ENCODE measurements around the gene MLANA.

DNA sequence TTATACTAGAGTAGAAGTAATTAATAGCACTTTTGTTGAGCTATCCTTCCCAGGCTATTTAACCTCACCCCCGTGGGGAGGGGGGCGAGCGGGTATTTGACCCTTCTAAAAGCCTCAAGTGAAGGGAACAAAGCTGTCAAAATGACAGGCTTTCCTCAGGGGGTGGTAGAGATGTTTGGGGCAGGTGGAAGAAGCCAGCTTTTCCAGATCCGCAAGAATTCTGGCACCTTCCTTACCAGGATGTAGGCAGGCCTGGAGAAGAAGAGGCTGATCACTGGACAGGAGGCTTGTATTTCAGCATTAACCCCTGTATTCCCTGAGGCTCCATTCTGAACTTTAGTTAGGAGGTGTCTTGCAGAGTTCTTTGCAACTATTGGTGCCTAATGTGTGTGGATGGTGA, 26.2 kb upstream of the MLANA start:
- TF ChIP-seq, protein P1, sequence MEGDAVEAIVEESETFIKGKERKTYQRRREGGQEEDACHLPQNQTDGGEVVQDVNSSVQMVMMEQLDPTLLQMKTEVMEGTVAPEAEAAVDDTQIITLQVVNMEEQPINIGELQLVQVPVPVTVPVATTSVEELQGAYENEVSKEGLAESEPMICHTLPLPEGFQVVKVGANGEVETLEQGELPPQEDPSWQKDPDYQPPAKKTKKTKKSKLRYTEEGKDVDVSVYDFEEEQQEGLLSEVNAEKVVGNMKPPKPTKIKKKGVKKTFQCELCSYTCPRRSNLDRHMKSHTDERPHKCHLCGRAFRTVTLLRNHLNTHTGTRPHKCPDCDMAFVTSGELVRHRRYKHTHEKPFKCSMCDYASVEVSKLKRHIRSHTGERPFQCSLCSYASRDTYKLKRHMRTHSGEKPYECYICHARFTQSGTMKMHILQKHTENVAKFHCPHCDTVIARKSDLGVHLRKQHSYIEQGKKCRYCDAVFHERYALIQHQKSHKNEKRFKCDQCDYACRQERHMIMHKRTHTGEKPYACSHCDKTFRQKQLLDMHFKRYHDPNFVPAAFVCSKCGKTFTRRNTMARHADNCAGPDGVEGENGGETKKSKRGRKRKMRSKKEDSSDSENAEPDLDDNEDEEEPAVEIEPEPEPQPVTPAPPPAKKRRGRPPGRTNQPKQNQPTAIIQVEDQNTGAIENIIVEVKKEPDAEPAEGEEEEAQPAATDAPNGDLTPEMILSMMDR (optimal IDR thresholded peaks at IDR 0.05 in 1 of 3, IDR thresholded peaks at IDR 0.05 in 1 of 3, conservative IDR thresholded peaks at IDR 0.05 in 1 of 3; ENCODE audit: extremely low read depth in 1 of 3, insufficient read depth in 2 of 3, low read length in 3 of 3) = no peak
- TF ChIP-seq EZH2 (IDR thresholded peaks at IDR 0.05; ENCODE audit: low read length) = no peak

All from keratinocyte (primary cell).